Subcutaneous adipose tissue (tissue), 4 donors: ENCODE data around the gene UBAP2. TPM values are rescaled to one million over a fixed set of nuclear protein-coding genes. Genes with fewer than 3 reads are reported as not detected.

ENCODE experiments used
- total RNA-seq, 4 donors: library from RNA; depleted of rRNA; stranded (reverse); fragments of >200 nt; gene quantifications; one replicate each; pipeline ENCODE4 v1.1.0, GENCODE V29; 2016
- TF ChIP-seq, protein P1 (sequence below): fragments of 450-650 bp; IDR thresholded peaks from one replicate; pipeline ENCODE4 v1.5.1; 2016; ENCODE audit warnings: low read depth, mild to moderate bottlenecking, control low read depth, antibody characterized with exemption, moderate library complexity

UBAP2 gene
- total RNA-seq, 4 donors from 2014 or later: 20.5 to 29.6 (median 22.7) TPM

- TF ChIP-seq, protein P1, sequence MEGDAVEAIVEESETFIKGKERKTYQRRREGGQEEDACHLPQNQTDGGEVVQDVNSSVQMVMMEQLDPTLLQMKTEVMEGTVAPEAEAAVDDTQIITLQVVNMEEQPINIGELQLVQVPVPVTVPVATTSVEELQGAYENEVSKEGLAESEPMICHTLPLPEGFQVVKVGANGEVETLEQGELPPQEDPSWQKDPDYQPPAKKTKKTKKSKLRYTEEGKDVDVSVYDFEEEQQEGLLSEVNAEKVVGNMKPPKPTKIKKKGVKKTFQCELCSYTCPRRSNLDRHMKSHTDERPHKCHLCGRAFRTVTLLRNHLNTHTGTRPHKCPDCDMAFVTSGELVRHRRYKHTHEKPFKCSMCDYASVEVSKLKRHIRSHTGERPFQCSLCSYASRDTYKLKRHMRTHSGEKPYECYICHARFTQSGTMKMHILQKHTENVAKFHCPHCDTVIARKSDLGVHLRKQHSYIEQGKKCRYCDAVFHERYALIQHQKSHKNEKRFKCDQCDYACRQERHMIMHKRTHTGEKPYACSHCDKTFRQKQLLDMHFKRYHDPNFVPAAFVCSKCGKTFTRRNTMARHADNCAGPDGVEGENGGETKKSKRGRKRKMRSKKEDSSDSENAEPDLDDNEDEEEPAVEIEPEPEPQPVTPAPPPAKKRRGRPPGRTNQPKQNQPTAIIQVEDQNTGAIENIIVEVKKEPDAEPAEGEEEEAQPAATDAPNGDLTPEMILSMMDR: no peak
Observed at GRCh38 chr9:33903157-33903780, 145.4 kb downstream of the UBAP2 start.

- TF ChIP-seq, protein P1: no peak
Observed at GRCh38 chr9:33894316-33894715, 154.4 kb downstream of the UBAP2 start.

- TF ChIP-seq, protein P1: no peak
Observed at GRCh38 chr9:33893861-33894260, 154.8 kb downstream of the UBAP2 start.

- TF ChIP-seq, protein P1: no peak
Observed at GRCh38 chr9:33885948-33886347, 162.7 kb downstream of the UBAP2 start.

- TF ChIP-seq, protein P1: no peak
Observed at GRCh38 chr9:33884856-33885701, 163.6 kb downstream of the UBAP2 start.

GRCh38 chr9:33881635-33882034 is 167.1 kb downstream of the UBAP2 start:
- TF ChIP-seq, protein P1: no peak
